CD4-positive, alpha-beta T cell treated with Interleukin-2 at 100 ng/mL for 4 hours (primary cell): ENCODE data around the gene AKAP12.
A peak's percentile ranks its signal among the peaks of the same experiment; 100 is the strongest.
"Not testable (repeated sequence)": the region's sequence is repeated elsewhere in the genome, so short reads cannot be mapped to it uniquely, and the experiment has no call there.

ENCODE experiments used
- DNase-seq: peaks from one replicate; pipeline ENCODE4 v3.0.0-alpha.2; 2020; ENCODE audit warnings: low spot score

Gene AKAP12

DNA sequence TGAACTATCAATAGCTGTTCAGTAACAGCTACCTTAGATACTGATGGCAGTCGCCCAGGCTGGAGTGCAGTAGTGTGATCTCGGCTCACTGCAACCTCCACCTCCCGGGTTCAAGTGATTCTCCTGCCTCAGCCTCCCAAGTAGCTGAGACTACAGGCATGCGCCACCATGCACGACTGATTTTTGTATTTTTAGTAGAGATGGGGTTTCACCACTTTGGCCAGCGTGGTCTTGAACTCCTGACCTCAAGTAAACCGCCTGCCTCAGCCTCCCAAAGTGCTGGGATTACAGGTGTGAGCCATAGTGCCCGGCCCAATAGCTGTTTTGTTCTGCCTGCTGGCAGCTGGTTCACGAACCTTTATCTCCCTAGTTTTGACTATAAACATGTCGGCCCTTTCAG is 103.0 kb downstream of the AKAP12 start:
- DNase-seq: not testable (repeated sequence)

DNA sequence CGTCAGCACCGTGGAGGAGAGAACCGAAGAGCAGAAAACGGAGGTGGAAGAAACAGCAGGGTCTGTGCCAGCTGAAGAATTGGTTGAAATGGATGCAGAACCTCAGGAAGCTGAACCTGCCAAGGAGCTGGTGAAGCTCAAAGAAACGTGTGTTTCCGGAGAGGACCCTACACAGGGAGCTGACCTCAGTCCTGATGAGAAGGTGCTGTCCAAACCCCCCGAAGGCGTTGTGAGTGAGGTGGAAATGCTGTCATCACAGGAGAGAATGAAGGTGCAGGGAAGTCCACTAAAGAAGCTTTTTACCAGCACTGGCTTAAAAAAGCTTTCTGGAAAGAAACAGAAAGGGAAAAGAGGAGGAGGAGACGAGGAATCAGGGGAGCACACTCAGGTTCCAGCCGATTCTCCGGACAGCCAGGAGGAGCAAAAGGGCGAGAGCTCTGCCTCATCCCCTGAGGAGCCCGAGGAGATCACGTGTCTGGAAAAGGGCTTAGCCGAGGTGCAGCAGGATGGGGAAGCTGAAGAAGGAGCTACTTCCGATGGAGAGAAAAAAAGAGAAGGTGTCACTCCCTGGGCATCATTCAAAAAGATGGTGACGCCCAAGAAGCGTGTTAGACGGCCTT is 110.0 kb downstream of the AKAP12 start:
- no peak for DNase-seq

DNA sequence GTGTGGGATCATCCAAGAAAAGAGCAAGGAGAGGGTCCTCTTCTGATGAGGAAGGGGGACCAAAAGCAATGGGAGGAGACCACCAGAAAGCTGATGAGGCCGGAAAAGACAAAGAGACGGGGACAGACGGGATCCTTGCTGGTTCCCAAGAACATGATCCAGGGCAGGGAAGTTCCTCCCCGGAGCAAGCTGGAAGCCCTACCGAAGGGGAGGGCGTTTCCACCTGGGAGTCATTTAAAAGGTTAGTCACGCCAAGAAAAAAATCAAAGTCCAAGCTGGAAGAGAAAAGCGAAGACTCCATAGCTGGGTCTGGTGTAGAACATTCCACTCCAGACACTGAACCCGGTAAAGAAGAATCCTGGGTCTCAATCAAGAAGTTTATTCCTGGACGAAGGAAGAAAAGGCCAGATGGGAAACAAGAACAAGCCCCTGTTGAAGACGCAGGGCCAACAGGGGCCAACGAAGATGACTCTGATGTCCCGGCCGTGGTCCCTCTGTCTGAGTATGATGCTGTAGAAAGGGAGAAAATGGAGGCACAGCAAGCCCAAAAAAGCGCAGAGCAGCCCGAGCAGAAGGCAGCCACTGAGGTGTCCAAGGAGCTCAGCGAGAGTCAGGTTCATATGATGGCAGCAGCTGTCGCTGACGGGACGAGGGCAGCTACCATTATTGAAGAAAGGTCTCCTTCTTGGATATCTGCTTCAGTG is 110.8 kb downstream of the AKAP12 start:
- no peak for DNase-seq

GRCh38 chr6:151351146-151351700 is 111.5 kb downstream of the AKAP12 start:
- DNase-seq: no peak

DNA sequence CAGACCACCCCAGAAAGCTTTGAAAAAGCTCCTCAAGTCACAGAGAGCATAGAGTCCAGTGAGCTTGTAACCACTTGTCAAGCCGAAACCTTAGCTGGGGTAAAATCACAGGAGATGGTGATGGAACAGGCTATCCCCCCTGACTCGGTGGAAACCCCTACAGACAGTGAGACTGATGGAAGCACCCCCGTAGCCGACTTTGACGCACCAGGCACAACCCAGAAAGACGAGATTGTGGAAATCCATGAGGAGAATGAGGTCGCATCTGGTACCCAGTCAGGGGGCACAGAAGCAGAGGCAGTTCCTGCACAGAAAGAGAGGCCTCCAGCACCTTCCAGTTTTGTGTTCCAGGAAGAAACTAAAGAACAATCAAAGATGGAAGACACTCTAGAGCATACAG is 112.0 kb downstream of the AKAP12 start:
- no peak for DNase-seq

- no peak for DNase-seq
Measured at GRCh38 chr6:151352410-151353396, 112.9 kb downstream of the AKAP12 start.

DNA sequence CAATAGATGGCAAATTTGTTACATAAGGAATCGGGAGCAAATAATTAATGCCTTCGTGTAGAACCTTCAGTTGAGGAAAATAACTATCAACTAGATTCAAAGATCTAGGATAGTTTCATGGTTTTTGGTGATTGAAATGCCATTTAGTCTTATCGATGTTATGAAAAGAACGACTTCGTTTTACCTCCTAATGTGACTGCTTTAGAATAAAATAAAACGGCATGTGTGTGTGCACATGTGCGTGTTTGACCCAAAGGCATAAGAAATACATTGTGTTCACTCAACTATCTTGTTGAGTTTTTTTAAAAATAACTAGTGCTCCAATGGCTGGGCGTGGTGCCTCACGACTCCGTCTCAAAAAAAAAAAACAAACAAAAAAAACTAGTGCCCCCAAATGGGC is 114.0 kb downstream of the AKAP12 start:
- DNase-seq: no peak

DNA sequence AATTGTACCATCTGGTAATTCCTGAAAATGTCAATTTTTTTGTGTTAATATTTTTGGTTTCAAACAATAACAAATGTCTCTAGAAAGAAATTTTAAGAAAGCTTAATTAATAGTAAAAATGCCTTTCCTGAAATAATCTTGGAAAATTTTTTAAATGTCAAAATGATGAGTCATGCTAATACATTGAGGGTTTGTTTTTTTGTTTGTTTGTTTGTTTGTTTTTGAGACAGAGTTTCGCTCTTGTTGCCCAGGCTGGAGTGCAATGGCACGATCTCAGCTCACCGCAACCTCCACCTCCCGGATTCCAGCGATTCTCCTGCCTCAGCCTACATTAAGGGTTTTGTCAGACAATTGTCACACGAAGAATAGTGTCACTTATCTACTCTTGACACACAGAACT is 117.2 kb downstream of the AKAP12 start:
- not testable (repeated sequence) for DNase-seq

DNA sequence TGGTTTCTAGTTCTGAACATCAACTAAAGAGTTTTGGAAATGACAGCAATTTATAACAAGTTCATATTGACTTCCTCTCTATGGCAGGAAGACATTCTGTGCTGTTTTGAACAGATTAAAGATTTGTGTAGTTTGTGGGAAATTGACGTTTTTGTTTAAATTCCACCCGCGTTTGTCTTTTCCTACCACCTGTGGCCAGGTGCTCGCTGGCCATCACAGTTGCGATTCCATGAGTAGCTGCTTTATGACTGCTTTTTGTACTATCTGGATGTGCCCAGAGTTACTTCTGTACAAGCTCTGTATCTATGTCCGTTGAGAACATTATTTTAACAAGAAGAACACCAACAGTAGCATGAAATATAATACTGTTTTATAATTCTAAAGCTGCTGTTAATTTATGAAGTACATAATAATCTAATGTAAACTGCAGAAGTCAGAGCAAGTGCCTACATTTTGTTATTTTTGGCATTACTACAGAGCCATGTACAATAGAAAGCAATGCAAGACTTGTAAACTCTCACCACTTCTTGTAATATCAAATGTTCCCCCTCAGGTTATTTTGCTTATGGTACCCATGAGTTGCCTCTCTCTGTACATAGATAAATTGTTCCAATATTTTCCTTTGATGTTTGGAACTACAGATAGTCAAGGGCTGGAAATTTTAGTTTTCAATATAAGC is 118.1 kb downstream of the AKAP12 start:
- DNase-seq: no peak

GRCh38 chr6:151358475-151358874 is 118.7 kb downstream of the AKAP12 start:
- DNase-seq: no peak

DNA sequence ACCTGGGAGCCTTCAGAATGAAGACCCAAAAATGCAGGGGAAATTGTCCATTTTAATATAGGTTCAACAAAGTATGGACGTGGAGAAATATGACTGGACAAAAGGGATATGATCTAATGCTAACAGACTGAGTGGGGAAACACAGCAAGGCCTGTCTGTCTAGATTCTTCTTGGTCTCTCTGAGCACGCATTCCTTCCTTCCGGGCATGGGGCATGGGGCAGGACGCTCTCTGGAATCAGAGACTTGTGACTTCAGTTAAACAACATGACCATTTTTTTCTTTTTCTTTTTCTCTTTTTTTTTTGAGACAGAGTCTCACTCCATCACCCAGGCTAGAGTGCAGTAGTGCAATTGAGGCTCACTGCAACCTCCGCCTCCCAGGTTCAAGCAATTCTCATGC is 119.7 kb downstream of the AKAP12 start:
- DNase-seq: no peak

DNA sequence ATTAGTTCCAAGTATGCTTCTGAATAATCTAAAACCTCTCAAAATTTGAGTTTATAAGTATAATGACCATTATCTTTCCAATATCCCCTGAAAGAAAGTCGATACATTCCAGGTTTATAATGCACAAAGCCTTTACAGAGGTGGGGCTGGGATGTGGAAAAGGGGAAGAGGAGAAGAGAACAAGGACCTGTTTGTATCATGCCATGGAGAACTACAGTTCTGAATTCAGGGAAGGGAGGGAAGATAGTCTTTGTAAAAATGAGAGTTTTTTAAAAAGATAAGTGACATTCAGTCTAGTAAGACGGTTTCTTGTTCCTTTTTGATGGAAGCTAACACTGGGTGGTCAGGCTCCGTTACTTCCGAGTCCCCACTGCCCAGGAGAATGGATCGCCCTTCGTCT is 125.5 kb downstream of the AKAP12 start:
- no peak for DNase-seq

DNA sequence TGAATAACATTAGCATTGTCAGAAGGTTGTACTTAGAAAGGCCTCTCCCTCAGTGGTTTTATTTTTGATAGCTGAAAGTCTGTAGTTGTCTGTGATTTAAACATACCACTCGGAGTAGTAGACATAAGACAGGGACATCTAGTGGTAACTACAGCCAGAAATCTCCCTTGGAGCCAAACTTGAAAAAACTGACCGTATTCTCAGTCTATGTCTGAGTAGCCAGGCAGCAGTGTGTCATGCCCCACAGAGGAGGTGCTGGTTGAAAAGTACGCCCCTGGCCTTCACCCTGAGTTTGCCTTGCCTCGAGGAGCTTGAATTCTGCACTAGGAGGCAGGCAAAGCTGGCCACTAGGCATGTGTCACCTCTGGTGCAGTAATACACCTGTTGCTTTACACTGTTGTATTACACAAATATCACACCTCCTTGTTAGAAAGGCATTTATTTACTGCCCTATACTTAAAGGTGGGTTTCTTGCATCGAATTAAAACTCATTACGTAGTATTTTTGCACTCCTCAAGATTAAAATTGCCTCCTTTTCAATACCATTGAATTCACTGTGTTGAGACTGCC is 130.8 kb downstream of the AKAP12 start:
- no peak for DNase-seq

- DNase-seq: no peak
Measured at GRCh38 chr6:151372164-151372563, 132.4 kb downstream of the AKAP12 start.

- DNase-seq: peak; percentile 20
Measured at GRCh38 chr6:151374036-151374683, 134.4 kb downstream of the AKAP12 start.

- DNase-seq: no peak
Measured at GRCh38 chr6:151375833-151376232, 136.1 kb downstream of the AKAP12 start.

GRCh38 chr6:151376440-151376839 is 136.7 kb downstream of the AKAP12 start:
- peak; percentile 28 for DNase-seq

DNA sequence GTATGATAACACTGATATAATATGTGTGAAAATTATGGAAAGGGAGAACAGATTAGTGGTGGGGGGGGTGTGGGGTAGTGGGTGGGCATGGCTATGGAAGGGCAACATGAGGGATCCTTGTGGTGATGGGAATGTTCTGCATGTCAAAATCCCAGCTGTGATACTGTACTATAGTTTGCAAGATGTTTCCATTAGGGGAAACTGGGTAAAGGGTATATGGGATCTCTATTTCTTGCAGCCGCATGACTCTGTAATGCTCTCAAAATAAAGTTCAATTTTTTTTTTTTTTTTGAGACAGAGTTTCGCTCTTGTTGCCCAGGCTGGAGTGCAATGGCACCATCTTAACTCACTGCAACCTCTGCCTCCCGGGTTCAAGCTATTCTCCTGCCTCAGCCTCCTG is 137.3 kb downstream of the AKAP12 start:
- no peak for DNase-seq

DNA sequence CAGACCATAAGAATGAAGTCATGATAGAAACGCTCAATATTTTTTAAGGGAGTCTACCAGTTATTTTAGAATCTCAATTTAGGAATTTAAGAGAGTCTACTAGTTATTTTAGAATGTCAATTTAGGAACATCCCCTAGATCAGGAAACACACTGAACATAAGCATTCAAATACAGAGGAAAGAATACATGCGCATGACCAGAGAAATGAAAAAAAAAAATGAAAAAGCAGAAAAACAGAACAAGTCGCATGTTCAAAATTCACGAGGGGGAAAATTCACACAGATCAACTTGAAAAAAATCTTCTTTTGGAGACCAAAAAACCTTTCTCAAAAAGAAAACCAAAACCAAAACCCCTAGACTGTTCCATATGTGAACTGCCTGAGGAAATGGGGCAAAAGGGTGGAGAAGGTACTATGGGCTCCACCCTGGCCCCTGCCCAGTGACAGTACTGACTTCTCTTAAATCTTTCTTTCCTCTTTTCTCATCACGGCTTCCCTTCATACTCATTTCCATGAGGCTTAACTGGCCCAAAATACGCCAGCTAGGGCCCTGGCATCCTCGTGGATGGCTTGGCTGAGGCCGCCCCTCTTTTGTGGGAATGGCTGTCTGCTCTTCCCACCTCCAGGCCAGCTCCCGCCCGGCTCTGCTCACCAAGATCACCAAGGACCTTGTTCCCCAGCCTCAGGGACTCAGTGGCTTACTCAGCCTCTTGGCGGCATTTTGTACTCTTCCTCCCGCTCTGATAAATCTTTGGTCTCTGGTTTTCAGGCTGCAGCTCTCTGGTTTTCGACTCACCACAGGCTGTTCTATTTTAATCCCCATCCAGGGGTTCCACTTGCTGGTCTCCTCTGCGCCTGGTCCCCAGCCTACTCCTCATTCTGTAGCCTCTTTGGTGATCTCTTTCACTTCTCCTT is 140.4 kb downstream of the AKAP12 start:
- peak; percentile 47 for DNase-seq

GRCh38 chr6:151380848-151381205 is 141.1 kb downstream of the AKAP12 start:
- no peak for DNase-seq
